Measurements from ENCODE around the gene TRNAU1AP. TPM values are rescaled to one million over a fixed set of nuclear protein-coding genes. Genes with fewer than 3 reads are reported as not detected.
"Not testable (repeated sequence)": the region's sequence is repeated elsewhere in the genome, so short reads cannot be mapped to it uniquely, and the experiment has no call there.

TRNAU1AP gene
- total and polyA plus RNA-seq, 5 donors from 2014 or later, result 28.9 to 48.2 (median 34.3) TPM

- H3K9me3 Mint-ChIP-seq, result peaks cover 0 to 1% (median 0%) of the 10 kb centered on the region in 7 donors
- H3K4me3 Mint-ChIP-seq, result peak overlapping the region; percentile 94 to 99 (median 96)
- DNase-seq, result peak in 1 of 3 donors; percentile 35
- Histone ChIP-seq H3K4me3 (ENCODE audit: low read depth, low read length) (peak overlapping the region; percentile 91), H3K9me3 (ENCODE audit: control insufficient read depth in 2 of 2, low read length in 2 of 2) (no peaks in the 10 kb centered on the region), H3K27ac (ENCODE audit: insufficient read depth, low read length, poor library complexity, severe bottlenecking) (peak overlapping the region; percentile 62), H3K4me1 (ENCODE audit: control insufficient read depth, insufficient read depth, low read length, poor library complexity, severe bottlenecking) (peaks cover 64% of the 10 kb centered on the region), H3K27me3 (ENCODE audit: control insufficient read depth, insufficient read depth, low read length) (no peaks in the 10 kb centered on the region), H3K36me3 (ENCODE audit: control insufficient read depth, insufficient read depth, low read length) (peaks cover 49% of the 10 kb centered on the region)
- H3K27ac Mint-ChIP-seq, result peak overlapping the region; percentile 93 to 98 (median 95)
- no peak for ATAC-seq (ENCODE audit: low read depth in 2 of 2)
- peaks cover 38% of the 10 kb centered on the region for H3K36me3 Mint-ChIP-seq
- H3K27me3 Mint-ChIP-seq, result peaks cover 5% of the 10 kb centered on the region
- H3K4me1 Mint-ChIP-seq, result peaks cover 32 to 78% (median 45%) of the 10 kb centered on the region in 4 donors
Observed at GRCh38 chr1:28509705-28510272, 43.1 kb upstream of the TRNAU1AP start.

GRCh38 chr1:28510273-28510969, 42.5 kb upstream of the TRNAU1AP start:
- Histone ChIP-seq H3K9me3 (ENCODE audit: control insufficient read depth in 2 of 2, low read length in 2 of 2) (no peaks in the 10 kb centered on the region), H3K27ac (ENCODE audit: insufficient read depth, low read length, poor library complexity, severe bottlenecking) (peak overlapping the region; percentile 62), H3K36me3 (ENCODE audit: control insufficient read depth, insufficient read depth, low read length) (peaks cover 49% of the 10 kb centered on the region), H3K4me1 (ENCODE audit: control insufficient read depth, insufficient read depth, low read length, poor library complexity, severe bottlenecking) (peaks cover 64% of the 10 kb centered on the region), H3K27me3 (ENCODE audit: control insufficient read depth, insufficient read depth, low read length) (no peaks in the 10 kb centered on the region), H3K4me3 (ENCODE audit: low read depth, low read length) (peak overlapping the region; percentile 91)
- ATAC-seq (ENCODE audit: low read depth in 2 of 2), result peak; percentile 25 to 35
- H3K4me1 Mint-ChIP-seq, result peaks cover 32 to 76% (median 45%) of the 10 kb centered on the region in 4 donors
- peaks cover 5% of the 10 kb centered on the region for H3K27me3 Mint-ChIP-seq
- H3K4me3 Mint-ChIP-seq, result peak overlapping the region; percentile 94 to 99 (median 96)
- H3K9me3 Mint-ChIP-seq, result peaks cover 0 to 1% (median 0%) of the 10 kb centered on the region in 7 donors
- peaks cover 40% of the 10 kb centered on the region for H3K36me3 Mint-ChIP-seq
- peak in 1 of 3 donors; percentile 67 for DNase-seq
- H3K27ac Mint-ChIP-seq, result peak overlapping the region; percentile 93 to 98 (median 95)

GRCh38 chr1:28510970-28511440, 41.9 kb upstream of the TRNAU1AP start:
- Mint-ChIP-seq H3K9me3 (peaks cover 0 to 1% (median 0%) of the 10 kb centered on the region in 7 donors), H3K27me3 (no peaks in the 10 kb centered on the region), H3K4me1 (peaks cover 27 to 73% (median 41%) of the 10 kb centered on the region in 4 donors), H3K4me3 (peak overlapping the region; percentile 94 to 99 (median 96)), H3K27ac (peak overlapping the region; percentile 93 to 98 (median 95)), H3K36me3 (peaks cover 40% of the 10 kb centered on the region)
- no peak for DNase-seq
- no peaks in the 10 kb centered on the region for H3K27me3 ChIP-seq (ENCODE audit: control insufficient read depth, insufficient read depth, low read length)
- H3K27ac ChIP-seq (ENCODE audit: insufficient read depth, low read length, poor library complexity, severe bottlenecking), result peak overlapping the region; percentile 62
- H3K36me3 ChIP-seq (ENCODE audit: control insufficient read depth, insufficient read depth, low read length), result peaks cover 49% of the 10 kb centered on the region
- H3K9me3 ChIP-seq (ENCODE audit: control insufficient read depth in 2 of 2, low read length in 2 of 2), result no peaks in the 10 kb centered on the region
- H3K4me1 ChIP-seq (ENCODE audit: control insufficient read depth, insufficient read depth, low read length, poor library complexity, severe bottlenecking), result peaks cover 64% of the 10 kb centered on the region
- no peak for ATAC-seq (ENCODE audit: low read depth in 2 of 2)
- H3K4me3 ChIP-seq (ENCODE audit: low read depth, low read length), result peak overlapping the region; percentile 91

- Mint-ChIP-seq H3K4me1 (peaks cover 27 to 74% (median 39%) of the 10 kb centered on the region in 4 donors), H3K9me3 (no peaks in the 10 kb centered on the region), H3K27me3 (no peaks in the 10 kb centered on the region), H3K27ac (peak overlapping the region; percentile 75 to 90 (median 84)), H3K4me3 (peak overlapping the region; percentile 76 to 99 (median 88)), H3K36me3 (peaks cover 40% of the 10 kb centered on the region)
- H3K4me3 ChIP-seq (ENCODE audit: low read depth, low read length), result peak overlapping the region; percentile 48
- peaks cover 54% of the 10 kb centered on the region for H3K4me1 ChIP-seq (ENCODE audit: control insufficient read depth, insufficient read depth, low read length, poor library complexity, severe bottlenecking)
- H3K27me3 ChIP-seq (ENCODE audit: control insufficient read depth, insufficient read depth, low read length), result no peaks in the 10 kb centered on the region
- no peak for ATAC-seq (ENCODE audit: low read depth in 2 of 2)
- DNase-seq, result no peak
- H3K9me3 ChIP-seq (ENCODE audit: control insufficient read depth in 2 of 2, low read length in 2 of 2), result no peaks in the 10 kb centered on the region
- H3K36me3 ChIP-seq (ENCODE audit: control insufficient read depth, insufficient read depth, low read length), result peaks cover 49% of the 10 kb centered on the region
- peak overlapping the region; percentile 37 for H3K27ac ChIP-seq (ENCODE audit: insufficient read depth, low read length, poor library complexity, severe bottlenecking)
Observed at GRCh38 chr1:28512058-28512611, 40.8 kb upstream of the TRNAU1AP start.

GRCh38 chr1:28514445-28514933, 38.4 kb upstream of the TRNAU1AP start:
- H3K4me1 Mint-ChIP-seq, result peaks cover 24 to 70% (median 38%) of the 10 kb centered on the region in 4 donors
- not testable (repeated sequence) for DNase-seq

GRCh38 chr1:28516518-28516956, 36.3 kb upstream of the TRNAU1AP start:
- peaks cover 17% of the 10 kb centered on the region for H3K36me3 ChIP-seq (ENCODE audit: control insufficient read depth, insufficient read depth, low read length)
- DNase-seq (no peak), ATAC-seq (ENCODE audit: low read depth in 2 of 2) (no peak)
- H3K36me3 Mint-ChIP-seq, result peaks cover 16% of the 10 kb centered on the region
- peak overlapping the region; percentile 33 for H3K27ac ChIP-seq (ENCODE audit: insufficient read depth, low read length, poor library complexity, severe bottlenecking)
- no peaks in the 10 kb centered on the region for H3K9me3 ChIP-seq (ENCODE audit: control insufficient read depth in 2 of 2, low read length in 2 of 2)
- H3K27me3 Mint-ChIP-seq, result no peaks in the 10 kb centered on the region
- H3K27me3 ChIP-seq (ENCODE audit: control insufficient read depth, insufficient read depth, low read length), result no peaks in the 10 kb centered on the region
- H3K4me1 Mint-ChIP-seq, result peaks cover 16 to 64% (median 22%) of the 10 kb centered on the region in 4 donors
- H3K9me3 Mint-ChIP-seq, result peaks cover 0 to 2% (median 0%) of the 10 kb centered on the region in 7 donors
- H3K4me1 ChIP-seq (ENCODE audit: control insufficient read depth, insufficient read depth, low read length, poor library complexity, severe bottlenecking), result peaks cover 28% of the 10 kb centered on the region
- peak overlapping the region in 2 of 3 donors; percentile 14 to 89 for H3K27ac Mint-ChIP-seq
- H3K4me3 ChIP-seq (ENCODE audit: low read depth, low read length), result no peak overlapping the region
- H3K4me3 Mint-ChIP-seq, result peak overlapping the region; percentile 61 to 98 (median 90)

More at GRCh38 chr1:28514445-28514933, 38.4 kb upstream of the TRNAU1AP start:
- H3K9me3 Mint-ChIP-seq; H3K27me3 ChIP-seq (ENCODE audit: control insufficient read depth, insufficient read depth, low read length); H3K9me3 ChIP-seq (ENCODE audit: control insufficient read depth in 2 of 2, low read length in 2 of 2); H3K27me3 Mint-ChIP-seq; H3K27ac ChIP-seq (ENCODE audit: insufficient read depth, low read length, poor library complexity, severe bottlenecking); H3K4me3 ChIP-seq (ENCODE audit: low read depth, low read length); ATAC-seq (ENCODE audit: low read depth in 2 of 2): not testable (repeated sequence)
- Histone ChIP-seq H3K36me3 (ENCODE audit: control insufficient read depth, insufficient read depth, low read length) (peaks cover 35% of the 10 kb centered on the region), H3K4me1 (ENCODE audit: control insufficient read depth, insufficient read depth, low read length, poor library complexity, severe bottlenecking) (peaks cover 48% of the 10 kb centered on the region)
- Mint-ChIP-seq H3K36me3 (peaks cover 33% of the 10 kb centered on the region), H3K27ac (peak overlapping the region in 1 of 3 donors; percentile 79), H3K4me3 (peak overlapping the region in 1 of 4 donors; percentile 49)

- Histone ChIP-seq H3K27ac (ENCODE audit: insufficient read depth, low read length, poor library complexity, severe bottlenecking) (peak overlapping the region; percentile 63), H3K27me3 (ENCODE audit: control insufficient read depth, insufficient read depth, low read length) (no peaks in the 10 kb centered on the region), H3K36me3 (ENCODE audit: control insufficient read depth, insufficient read depth, low read length) (peaks cover 12% of the 10 kb centered on the region), H3K4me3 (ENCODE audit: low read depth, low read length) (no peak overlapping the region), H3K9me3 (ENCODE audit: control insufficient read depth in 2 of 2, low read length in 2 of 2) (no peaks in the 10 kb centered on the region), H3K4me1 (ENCODE audit: control insufficient read depth, insufficient read depth, low read length, poor library complexity, severe bottlenecking) (peaks cover 18% of the 10 kb centered on the region)
- Mint-ChIP-seq H3K4me1 (peaks cover 9 to 62% (median 22%) of the 10 kb centered on the region in 4 donors), H3K4me3 (peak overlapping the region; percentile 88 to 98 (median 92)), H3K27ac (peak overlapping the region in 2 of 3 donors; percentile 89 to 96), H3K9me3 (peaks cover 0 to 2% (median 0%) of the 10 kb centered on the region in 7 donors), H3K27me3 (no peaks in the 10 kb centered on the region), H3K36me3 (peaks cover 10% of the 10 kb centered on the region)
- no peak for ATAC-seq (ENCODE audit: low read depth in 2 of 2)
- no peak for DNase-seq
Observed at GRCh38 chr1:28517649-28517999, 35.3 kb upstream of the TRNAU1AP start.

All from CD4-positive, CD25-positive, alpha-beta regulatory T cell (primary cell).